Stimulated activated CD4-positive, alpha-beta T cell treated with anti-CD3 and anti-CD28 coated beads, Interleukin-15, amount 100 ng/mL, for 48 hours (primary cell): ENCODE results near the gene HIRA.

Source experiments
- DNase-seq, 2 donors: peaks; one replicate each; pipeline ENCODE4 v3.0.0-alpha.2; 2020; ENCODE audit warnings: low read depth in 2 of 2

Gene HIRA

GRCh38 chr22:19431649-19432132 lies at the start of gene HIRA:
Gene HIRA, minus strand, starts transcription at chr22:19431733. Its CDS starts 257 bp downstream, at chr22:19431476.
- DNase-seq: peak; percentile 74 to 78

- DNase-seq: no peak
Observed at GRCh38 chr22:19480789-19481188, 49.3 kb upstream of the HIRA start.

- DNase-seq: no peak
Observed at GRCh38 chr22:19480173-19480568, 48.6 kb upstream of the HIRA start.

GRCh38 chr22:19479355-19480172 lies 48.0 kb upstream of the HIRA start, which contains the start of gene CDC45:
Gene CDC45, plus strand, starts transcription at chr22:19479920. Its CDS starts 49 bp downstream, at chr22:19479969.
- DNase-seq: peak; percentile 91

- DNase-seq: peak; percentile 71 to 72
Observed at GRCh38 chr22:19478901-19479354, 47.4 kb upstream of the HIRA start, which contains the start of gene UFD1. Gene UFD1, minus strand, starts transcription at chr22:19479193. Its CDS starts 108 bp downstream, at chr22:19479085.

- DNase-seq: no peak
Observed at GRCh38 chr22:19478045-19478900, 46.7 kb upstream of the HIRA start.

- DNase-seq: no peak
Observed at GRCh38 chr22:19477321-19478044, 46.0 kb upstream of the HIRA start.

GRCh38 chr22:19476023-19476422 lies 44.5 kb upstream of the HIRA start:
- DNase-seq: no peak

GRCh38 chr22:19473578-19473977 lies 42.0 kb upstream of the HIRA start:
- DNase-seq: no peak

- no peak for DNase-seq
Observed at GRCh38 chr22:19472233-19472632, 40.7 kb upstream of the HIRA start.

- no peak for DNase-seq
Observed at GRCh38 chr22:19471572-19471971, 40.0 kb upstream of the HIRA start.

- no peak for DNase-seq
Observed at GRCh38 chr22:19470010-19470409, 38.5 kb upstream of the HIRA start.

GRCh38 chr22:19469421-19469820 lies 37.9 kb upstream of the HIRA start:
- DNase-seq: no peak

GRCh38 chr22:19467912-19468311 lies 36.4 kb upstream of the HIRA start:
- no peak for DNase-seq

GRCh38 chr22:19466848-19467752 lies 35.6 kb upstream of the HIRA start:
- DNase-seq: no peak

GRCh38 chr22:19466126-19466716 lies 34.7 kb upstream of the HIRA start:
- no peak for DNase-seq

- no peak for DNase-seq
Observed at GRCh38 chr22:19464975-19465374, 33.4 kb upstream of the HIRA start.

- DNase-seq: no peak
Observed at GRCh38 chr22:19464546-19464945, 33.0 kb upstream of the HIRA start.

- DNase-seq: no peak
Observed at GRCh38 chr22:19463491-19464469, 32.2 kb upstream of the HIRA start.
